ENCODE results near the gene LDLRAD3.

DNA sequence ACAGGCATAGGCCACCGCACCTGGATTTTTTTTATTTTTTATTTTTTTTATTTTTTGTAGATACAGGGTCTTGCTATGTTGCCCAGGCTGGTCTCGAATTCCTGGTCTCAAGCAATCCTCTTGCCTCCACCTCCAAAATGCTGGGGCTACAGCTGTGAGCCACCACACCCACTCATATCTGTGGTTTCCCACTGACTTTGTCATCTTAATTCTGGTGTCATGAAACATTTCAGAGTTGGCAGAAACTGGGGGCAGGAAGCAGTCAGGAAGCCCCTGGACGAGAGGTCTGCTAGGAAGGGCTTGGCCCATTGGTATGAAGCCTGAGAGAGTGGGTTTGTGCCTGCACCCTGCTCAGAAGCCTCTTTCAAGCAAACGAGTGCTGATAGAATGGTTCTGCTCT lies 296.3 kb downstream of the LDLRAD3 start:
- no peak for TF ChIP-seq CTCF (IDR thresholded peaks at IDR 0.05)
- no peak for TF ChIP-seq POLR2A (IDR thresholded peaks at IDR 0.05)
